Inflammatory macrophage treated with lipopolysaccharide for 4 hours (primary cell): ENCODE data around the gene CYP20A1.
"Not testable (repeated sequence)": the region's sequence is repeated elsewhere in the genome, so short reads cannot be mapped to it uniquely, and the experiment has no call there.

ENCODE experiments used
- DNase-seq: peaks from one replicate; pipeline ENCODE4 v3.0.0-alpha.2; 2020

Gene CYP20A1

DNA sequence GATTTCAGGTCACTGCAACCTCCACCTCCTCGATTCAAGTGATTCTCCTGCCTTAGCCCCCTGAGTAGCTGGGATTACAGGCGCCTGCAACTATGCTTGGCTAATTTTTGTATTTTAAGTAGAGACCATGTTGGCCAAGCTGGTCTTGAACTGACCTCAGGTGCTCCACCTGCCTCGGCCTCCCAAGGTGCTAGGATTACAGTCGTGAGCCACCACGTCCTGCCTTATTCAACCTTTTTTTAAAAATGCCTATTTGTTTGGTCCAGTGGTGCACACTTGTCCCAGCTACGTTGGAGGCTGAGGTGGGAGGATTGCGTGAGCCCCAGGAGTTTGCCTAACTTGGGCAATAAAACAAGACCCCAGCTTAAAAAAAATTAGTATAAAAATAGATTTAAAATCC, 43.3 kb downstream of the CYP20A1 start:
- no peak for DNase-seq

DNA sequence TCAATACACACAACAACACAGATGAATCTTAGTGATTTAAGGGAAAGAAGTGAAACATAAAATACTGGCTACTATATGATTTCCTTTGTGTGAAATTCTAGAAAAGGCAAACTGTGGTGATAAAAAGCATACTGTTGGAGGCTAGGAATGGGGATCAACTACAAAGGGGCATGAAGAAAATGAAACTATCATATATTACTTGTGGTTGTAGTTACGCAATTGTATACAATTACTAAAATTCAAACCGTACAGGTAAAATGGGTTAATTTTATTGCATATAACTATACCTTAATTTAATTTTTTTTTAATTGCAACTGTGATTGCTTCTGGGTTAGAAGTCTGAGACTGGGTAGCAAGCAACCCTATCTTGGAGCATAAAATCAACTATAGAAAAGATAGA, 47.7 kb downstream of the CYP20A1 start:
- DNase-seq: no peak

DNA sequence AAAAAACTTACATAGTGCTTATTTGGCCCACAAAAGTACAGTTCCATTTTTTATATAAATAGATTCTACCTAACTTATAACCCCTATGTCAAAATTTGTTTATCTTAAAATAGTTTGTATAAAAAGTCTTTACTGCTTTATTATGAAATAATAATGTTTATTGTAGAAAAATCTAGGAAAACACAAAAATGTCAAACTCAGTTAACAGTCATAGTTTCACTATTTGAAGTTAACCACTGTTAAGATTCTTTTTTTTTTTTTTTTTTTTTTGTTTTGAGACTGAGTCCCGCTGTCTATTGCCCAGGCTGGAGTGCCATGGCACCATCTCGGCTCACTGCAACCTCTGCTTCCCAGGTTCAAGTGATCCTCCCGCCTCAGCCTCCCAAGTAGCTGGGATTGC, 62.8 kb downstream of the CYP20A1 start:
- DNase-seq: no peak

DNA sequence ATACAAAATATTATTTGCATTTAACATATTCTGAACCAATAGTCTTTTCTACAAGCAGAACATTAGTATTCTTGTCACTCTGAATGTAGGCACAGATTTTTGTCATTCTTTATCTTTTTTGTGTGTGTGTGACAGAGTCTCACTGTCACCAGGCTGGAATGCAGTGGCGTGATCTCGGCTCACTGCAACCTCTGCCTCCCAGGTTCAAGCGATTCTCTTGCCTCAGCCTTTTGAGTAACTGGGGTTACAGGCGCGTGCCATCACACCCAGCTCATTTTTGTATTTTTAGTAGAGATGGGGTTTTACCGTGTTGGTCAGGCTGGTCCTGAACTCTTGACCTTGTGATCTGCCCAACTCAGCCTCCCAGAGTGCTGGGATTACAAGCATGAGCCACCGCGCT, 63.8 kb downstream of the CYP20A1 start:
- DNase-seq: not testable (repeated sequence)

DNA sequence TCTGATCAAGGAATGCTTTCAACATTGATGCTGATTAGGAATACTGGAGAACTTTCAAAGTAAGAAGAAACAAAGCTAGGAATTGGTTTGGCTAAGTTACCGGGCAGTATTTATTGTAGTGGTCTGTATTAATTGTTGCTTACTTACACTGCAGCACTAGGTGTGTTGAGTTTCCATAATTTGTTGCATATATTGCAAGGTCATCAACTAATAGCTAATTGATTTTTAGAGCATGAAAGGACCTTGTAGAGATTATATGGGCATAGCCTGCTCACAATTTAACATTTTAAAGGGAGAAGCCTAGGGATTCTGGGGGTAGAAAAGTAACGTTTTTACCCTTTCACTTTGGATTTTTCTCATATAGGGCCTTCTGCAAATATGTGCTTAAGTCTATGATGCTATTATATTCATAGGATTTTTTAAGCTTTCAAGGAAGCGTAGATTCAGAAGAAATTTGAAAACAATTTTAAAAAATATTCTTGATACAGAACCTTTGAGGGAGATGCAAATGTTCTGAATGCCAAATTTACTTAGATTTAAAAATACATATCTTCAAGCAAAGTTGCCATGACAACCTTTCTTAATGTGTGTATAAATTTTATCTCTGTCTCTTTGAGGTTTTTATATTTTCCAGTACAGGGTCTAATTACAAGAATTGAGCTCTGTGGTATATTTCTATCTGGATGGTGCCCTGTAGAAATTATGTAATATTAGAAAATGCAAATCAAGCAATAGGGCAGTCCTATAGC, 72.0 kb downstream of the CYP20A1 start:
- no peak for DNase-seq

DNA sequence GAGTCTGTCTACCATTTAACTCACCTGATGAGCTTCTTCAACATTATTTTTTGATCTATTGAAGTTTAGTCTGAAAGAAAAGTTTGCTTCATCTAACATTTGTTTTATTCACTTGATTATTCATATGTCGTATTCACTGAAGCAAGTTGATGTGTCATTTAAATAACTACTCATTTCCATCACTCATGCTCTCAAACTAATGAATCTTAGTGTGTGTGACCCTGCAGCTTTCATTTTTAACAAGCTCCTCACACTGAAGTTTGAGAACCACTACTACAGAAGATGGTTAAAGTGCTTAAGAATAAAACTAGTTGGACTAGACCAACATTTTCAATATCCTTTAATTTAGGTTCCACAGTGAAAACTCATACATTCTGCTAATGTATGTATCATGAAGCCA, 87.5 kb downstream of the CYP20A1 start:
- DNase-seq: no peak

DNA sequence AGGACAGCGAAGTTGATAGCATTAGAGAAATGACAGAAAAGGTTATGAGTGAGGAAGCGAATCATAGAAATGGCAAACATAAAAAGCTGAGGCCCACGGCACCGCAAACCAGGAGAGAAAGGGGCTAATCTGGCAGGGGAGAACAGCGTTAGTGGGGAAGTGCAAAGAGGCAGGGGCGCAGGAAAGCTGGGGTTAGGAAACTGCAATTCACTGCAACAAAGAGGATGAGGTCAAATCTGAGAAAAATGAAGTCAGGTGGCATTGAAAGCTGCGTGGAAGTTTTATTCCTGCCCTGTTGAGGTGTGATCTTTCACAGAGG, 88.7 kb downstream of the CYP20A1 start:
- peak; percentile 10 for DNase-seq

DNA sequence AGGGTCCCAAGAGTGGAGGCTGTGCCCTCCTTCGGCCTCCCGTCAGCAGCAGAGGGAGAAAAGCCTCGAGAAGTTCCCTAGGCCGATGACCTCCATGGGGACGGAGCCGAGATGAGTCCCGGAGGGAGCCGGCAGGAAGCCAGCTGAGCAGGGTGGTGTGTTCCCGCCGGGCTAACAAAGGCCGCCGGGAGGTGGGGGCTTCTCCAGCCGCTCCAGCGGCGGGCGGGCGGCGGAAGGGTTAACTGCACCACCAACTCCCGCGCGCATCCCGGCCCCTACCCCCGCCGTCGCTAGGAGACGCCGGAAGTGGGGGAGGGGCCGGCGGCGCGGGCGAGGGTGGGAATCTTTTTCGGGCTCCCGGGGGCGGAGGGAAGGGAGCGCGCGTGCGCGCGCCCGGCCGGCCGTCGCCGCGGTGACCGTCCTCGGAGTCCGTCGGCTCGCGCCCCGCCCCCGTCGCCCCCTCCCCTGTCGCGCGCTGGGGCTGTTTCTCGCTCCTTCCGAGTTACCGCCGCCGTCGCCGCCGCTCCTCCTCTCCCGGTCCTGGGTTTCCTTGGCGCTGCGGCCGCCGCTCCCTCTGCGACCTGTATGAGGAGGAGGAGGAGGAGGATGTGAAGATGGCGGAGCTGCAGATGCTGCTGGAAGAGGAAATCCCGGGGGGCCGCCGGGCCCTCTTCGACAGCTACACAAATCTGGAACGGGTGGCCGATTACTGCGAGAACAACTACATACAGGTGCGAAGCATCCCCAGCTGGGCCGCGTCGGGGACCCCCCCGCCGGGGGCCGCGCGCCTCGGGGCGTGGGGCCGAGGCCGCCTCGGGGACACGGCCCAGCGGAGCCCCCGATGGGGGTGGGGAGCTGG, 89.3 kb downstream of the CYP20A1 start, which contains the start of gene ABI2:
Gene ABI2, plus strand, starts transcription at position 494 of the 859 bp plus-strand sequence. Its CDS starts 121 bp downstream, at position 615.
- peak; percentile 37 for DNase-seq

DNA sequence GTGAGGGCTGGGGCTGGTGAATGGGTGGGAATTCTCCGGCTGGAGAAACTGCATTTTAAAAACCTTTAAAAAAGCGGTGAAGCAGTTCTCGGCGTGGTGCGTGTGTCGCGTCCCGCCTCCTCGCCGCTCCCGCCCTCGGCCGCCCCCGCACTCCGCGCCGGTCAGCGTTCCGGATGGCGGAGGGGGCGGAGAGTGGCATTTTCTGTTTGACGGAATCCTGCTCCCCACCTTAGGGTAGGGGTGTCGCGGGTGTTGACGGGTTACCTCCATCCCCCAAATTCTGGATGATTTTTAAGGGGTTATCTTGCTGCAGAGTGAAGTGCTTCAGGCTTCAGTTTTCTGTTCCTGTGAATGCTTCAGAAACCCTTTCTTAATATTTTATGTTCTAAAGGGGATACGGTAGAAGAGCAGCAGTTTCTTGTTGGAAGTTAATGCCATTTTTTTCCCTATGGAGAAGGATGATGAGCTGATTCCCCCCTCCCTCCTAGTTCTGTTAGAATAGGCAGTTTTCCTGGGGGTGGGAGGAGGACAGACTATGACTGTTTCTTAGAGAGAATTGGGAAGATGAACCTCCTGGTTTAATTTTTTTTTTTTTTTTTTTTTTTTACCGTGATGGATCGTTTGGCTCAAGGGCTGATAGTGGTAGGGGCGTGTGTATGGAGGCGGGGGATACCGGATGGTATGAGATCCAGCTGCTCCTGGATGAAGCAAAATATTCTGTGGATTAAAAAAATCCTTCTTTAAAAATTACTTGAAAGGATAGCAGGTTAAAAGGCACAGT, 90.1 kb downstream of the CYP20A1 start:
- peak; percentile 27 for DNase-seq

DNA sequence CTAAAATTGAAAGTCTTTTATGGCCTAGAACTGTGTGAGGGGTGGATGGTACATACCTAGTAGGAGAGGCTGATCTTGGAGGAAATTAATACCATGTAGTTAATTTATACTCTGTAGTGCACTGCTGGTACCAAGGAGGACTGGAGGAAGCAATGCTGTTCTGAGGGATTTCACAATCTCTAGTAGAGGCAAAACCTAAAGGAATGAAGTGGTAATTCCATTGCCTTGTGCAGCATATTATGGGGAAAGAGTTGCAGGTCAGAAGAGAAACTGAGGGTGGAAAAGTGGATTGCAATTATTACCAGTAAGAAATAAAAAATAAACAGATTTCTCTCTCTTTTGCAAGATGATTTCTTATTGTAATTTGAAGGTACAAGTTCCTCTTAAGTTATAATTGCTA, 91.6 kb downstream of the CYP20A1 start:
- peak; percentile 5 for DNase-seq

DNA sequence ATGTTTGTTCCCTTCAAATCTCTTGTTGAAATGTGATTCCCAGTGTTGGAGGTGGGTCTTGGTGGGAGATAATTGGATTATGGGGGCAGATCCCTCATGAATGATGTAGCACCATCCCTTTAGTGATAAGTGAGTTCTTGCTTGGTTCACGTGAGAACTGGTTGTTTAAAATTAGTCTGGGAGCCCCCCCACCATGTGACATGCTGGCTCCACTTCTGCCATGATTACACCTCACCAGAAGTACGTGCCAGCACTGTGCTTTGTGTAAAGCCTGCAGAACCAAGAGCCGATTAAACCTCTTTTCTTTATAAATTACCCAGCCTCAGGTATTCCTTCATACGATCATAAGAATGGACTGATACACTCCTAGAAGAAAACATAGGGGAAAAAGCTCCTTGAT, 99.5 kb downstream of the CYP20A1 start:
- DNase-seq: no peak

DNA sequence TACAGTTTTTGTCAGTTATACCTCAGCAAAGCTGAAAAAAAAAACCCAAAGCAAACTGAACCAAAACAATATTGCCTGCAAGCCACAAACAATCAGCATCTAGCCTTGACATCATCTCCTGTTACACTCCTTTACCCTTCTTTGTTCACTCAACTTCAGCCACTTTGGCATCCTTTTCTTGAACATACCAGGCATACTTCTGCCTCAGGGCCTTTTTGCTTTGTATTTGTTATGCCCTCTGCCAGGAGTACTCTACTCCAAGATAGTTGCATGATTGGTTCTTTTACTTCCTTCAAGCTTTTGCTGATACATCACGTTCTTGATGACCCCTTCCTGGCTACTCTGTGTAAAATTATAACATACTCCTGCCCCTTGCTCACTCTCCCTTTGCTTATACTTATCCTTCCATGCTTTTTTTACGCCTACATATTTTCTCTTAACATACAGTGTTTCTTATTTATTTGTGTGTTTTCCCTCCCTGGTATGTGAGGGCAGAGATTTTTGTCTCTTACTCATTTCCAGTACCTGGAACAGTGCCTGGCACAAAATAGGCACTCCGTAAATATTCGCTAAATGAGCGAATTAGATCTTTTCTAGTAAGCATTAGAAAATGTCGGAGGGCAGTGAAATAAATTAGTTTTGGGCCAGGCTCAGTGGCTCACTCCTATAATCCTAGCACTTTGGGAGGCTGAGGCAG, 102.1 kb downstream of the CYP20A1 start:
- no peak for DNase-seq

DNA sequence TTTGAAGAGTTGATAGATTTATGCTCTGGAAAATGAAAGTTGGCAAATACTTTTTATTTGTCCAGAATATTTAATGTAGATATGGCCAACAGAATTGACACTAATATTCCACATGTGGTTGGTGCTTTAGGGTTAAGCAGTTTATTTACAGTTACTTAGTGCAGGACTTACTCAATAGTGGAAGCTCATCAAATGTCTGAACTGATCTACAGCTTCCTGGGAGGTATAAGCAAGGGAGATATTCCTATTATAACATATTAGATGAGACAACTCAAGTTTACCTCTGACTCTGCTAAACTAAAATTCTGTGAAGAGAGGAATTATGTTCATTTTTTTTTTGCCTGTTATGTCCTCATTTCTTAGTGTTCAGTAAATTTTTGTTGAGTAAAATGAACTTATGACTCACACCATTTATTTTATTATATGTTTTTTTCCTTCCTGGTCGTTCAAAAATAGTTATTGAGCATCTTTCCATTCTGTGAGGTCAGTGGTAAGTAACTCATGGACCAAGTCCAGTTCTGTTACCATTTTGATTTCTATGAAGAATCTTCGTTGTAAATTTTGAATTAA, 103.0 kb downstream of the CYP20A1 start:
- no peak for DNase-seq

DNA sequence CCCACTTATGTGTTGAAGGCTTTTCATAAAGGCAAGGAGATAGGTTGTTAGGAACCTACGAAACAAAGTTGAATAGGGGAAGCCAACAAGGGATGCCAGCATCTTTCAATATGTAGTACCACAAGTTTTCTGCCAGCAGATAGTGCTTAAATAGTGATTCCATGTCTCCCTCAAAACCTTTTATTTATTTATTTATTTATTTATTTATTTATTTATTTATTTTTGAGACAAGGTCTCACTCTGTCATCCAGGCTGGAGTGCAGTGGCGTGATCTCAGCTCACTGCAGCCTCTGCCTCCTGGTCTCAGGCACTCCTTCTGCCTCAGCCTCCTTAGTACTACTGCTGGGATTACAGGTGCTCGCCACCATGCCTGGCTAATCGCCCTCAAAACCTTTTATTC, 103.6 kb downstream of the CYP20A1 start:
- not testable (repeated sequence) for DNase-seq

DNA sequence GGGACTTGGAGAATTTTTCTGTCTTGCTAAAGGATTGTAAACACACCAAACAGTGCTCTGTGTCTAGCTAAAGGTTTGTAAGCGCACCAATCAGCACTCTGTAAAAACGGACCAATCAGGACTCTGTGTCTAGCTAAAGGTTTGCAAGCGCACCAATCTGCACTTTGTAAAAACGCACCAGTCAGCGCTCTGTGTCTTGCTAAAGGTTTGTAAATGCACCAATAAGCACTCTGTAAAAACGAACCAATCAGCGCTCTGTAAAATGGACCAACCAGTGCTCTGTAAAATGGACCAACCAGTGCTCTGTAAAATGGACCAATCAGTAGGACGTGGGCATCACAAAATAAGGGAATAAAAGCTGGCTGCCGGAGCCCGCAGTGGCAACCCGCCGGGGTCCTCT, 105.8 kb downstream of the CYP20A1 start:
- DNase-seq: no peak

DNA sequence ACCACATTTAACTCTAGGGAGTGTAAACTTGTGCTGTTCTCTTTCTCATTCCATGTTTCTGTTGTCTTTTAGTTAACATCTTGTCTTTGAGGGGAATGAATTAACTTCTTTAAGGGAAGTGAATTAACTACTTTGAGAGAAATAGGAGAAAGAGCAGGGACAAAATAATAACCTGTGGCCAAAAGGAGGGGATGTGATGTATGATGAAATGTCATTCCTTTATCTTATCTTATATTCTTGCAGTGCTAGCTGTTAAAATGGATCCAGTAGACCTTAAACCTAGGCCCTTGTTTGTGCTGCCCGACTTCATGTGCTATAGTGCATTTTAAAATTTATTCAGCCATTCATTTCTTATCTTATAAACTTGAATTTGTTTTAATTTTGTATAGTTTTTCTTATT, 107.8 kb downstream of the CYP20A1 start:
- no peak for DNase-seq

DNA sequence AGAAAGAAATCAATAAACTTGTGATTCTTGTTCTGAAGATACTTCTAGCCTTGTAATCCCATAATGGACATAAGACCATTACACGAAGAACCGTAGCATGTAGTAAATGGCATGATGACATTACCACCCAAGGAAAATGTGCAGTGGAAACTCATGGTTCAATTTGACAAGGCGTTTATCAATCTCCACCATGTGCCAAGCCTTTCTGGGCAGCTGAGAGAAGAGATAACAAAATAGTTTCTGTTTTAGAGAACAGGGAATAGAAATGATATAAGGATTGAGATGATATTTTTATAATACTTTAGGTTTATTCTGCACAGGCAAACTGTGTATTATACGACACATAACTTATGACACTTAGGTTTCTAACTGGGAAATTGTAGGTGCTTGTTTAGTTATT, 108.6 kb downstream of the CYP20A1 start:
- DNase-seq: no peak

DNA sequence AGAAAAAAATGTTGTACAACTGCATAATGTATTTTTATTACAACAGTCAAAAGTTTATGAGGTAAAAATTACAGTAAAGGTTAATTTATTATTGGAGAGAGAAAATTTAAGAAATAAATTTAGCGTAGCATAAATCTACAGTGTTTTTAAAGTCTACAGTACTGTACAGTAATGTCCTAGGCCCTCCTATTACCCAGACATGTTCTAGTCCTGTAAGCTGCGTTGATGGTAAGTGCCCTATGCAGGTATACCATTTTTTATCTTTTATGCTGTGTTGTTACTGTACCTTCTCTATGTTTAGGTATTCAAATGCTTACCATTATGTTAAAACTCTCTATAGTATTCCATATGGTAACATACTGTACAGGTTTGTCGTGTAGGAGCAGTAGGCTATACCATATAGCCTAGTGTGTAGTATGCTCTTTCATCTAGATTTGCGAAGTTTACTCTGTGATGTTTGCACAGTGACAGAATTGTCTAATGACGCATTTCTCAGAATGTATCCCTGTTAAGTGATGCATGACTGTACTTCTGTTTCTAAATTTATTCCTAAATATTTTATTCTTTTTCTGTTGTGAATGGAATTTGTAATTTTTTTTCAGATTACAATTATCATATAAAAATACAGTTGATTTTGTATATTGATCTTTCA, 113.9 kb downstream of the CYP20A1 start:
- DNase-seq: no peak

DNA sequence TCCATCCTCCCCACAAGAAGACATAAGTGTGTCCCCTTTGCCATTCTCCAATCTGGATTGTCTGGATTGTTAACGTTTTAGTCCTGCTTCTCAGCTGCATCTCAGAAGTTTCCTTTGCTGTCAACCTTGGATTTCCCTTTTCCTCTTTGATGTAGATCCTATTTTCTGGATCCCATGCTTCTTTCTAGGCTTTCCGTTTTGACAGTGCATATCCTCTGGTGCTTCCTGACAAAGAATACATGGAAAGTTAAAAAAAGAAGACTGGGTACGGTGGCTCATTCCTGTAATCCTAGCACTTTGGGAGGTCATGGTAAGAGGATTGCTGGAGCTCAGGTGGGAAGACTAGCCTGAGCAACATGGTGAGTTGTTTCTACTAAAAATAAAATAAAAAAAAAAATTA, 116.1 kb downstream of the CYP20A1 start:
- no peak for DNase-seq
